HepG2 (cell line): ENCODE results near the gene DAD1. TPM values are rescaled to one million over a fixed set of nuclear protein-coding genes. Genes with fewer than 3 reads are reported as not detected.

Experiments
- AKAP8 ChIP-seq: sonication (generic); formaldehyde crosslinking; IDR thresholded peaks from 2 replicates; pipeline ENCODE4 v1.5.1; 2020; ENCODE audit warnings: mild to moderate bottlenecking, missing genetic modification reagents
- HMG20B ChIP-seq: conservative IDR thresholded peaks from 2 replicates; pipeline ENCODE4 v1.6.1; 2016; ENCODE audit warnings: missing genetic modification reagents, missing compliant biosample characterization
- MAZ ChIP-seq, 2 experiments: sonication (generic) in 1 of 2; formaldehyde crosslinking in 1 of 2; IDR thresholded peaks; 2 replicates each; pipeline versions ENCODE4 v1.5.0 to v1.6.1; 2012 to 2020; ENCODE audit warnings: low read depth in 2 of 2, mild to moderate bottlenecking in 2 of 2, borderline replicate concordance in 1 of 2, improper control_type of control experiment in 1 of 2, low read length in 1 of 2, missing genetic modification reagents in 1 of 2, moderate library complexity in 1 of 2
- MIER3 ChIP-seq: IDR thresholded peaks from 2 replicates; pipeline ENCODE4 v1.6.1; 2016; ENCODE audit warnings: missing compliant biosample characterization, borderline replicate concordance
- NFKBIZ ChIP-seq: IDR thresholded peaks from 2 replicates; pipeline ENCODE4 v1.6.1; 2018; ENCODE audit warnings: missing genetic modification reagents, missing compliant biosample characterization
- NR1H2 ChIP-seq: sonication (generic); formaldehyde crosslinking; IDR thresholded peaks from 2 replicates; pipeline ENCODE4 v1.8.1; 2022; ENCODE audit warnings: low read depth, missing genetic modification reagents, borderline replicate concordance
- SMC3 ChIP-seq: IDR thresholded peaks from 2 replicates; pipeline ENCODE4 v1.6.1; 2011; ENCODE audit warnings: low read length, improper control_type of control experiment
- TOPORS ChIP-seq: sonication (generic); formaldehyde crosslinking; IDR thresholded peaks from 2 replicates; pipeline ENCODE4 v1.8.0; 2023; ENCODE audit warnings: mild to moderate bottlenecking, missing genetic modification reagents
- YEATS4 ChIP-seq: sonication (generic); formaldehyde crosslinking; IDR thresholded peaks from 2 replicates; pipeline ENCODE4 v1.4.0; 2020; ENCODE audit warnings: missing genetic modification reagents, borderline replicate concordance
- ZBTB20 ChIP-seq: sonication (generic); formaldehyde crosslinking; IDR thresholded peaks from 2 replicates; pipeline ENCODE4 v1.8.1; 2023; ENCODE audit warnings: missing genetic modification reagents, low read depth, mild to moderate bottlenecking, borderline replicate concordance
- ZFX ChIP-seq: sonication (generic); formaldehyde crosslinking; IDR thresholded peaks from 2 replicates; pipeline ENCODE4 v1.4.0; 2020; ENCODE audit warnings: mild to moderate bottlenecking, low read depth, missing genetic modification reagents, moderate library complexity
- ZMAT3 ChIP-seq: sonication (generic); formaldehyde crosslinking; conservative IDR thresholded peaks from 2 replicates; pipeline ENCODE4 v1.7.0; 2021; ENCODE audit warnings: missing genetic modification reagents
- ZNF121 ChIP-seq: sonication (generic); formaldehyde crosslinking; IDR thresholded peaks from 2 replicates; pipeline ENCODE4 v1.5.0; 2020; ENCODE audit warnings: mild to moderate bottlenecking, missing genetic modification reagents
- ZNF296 ChIP-seq: sonication (generic); formaldehyde crosslinking; conservative IDR thresholded peaks from 2 replicates; pipeline ENCODE4 v1.5.0; 2020; ENCODE audit warnings: mild to moderate bottlenecking, missing genetic modification reagents
- ZNF33B ChIP-seq: sonication (generic); formaldehyde crosslinking; IDR thresholded peaks from 2 replicates; pipeline ENCODE4 v1.5.1; 2020; ENCODE audit warnings: mild to moderate bottlenecking, missing genetic modification reagents
- ZNF468 ChIP-seq: sonication (generic); formaldehyde crosslinking; IDR thresholded peaks from 2 replicates; pipeline ENCODE4 v1.8.0; 2022; ENCODE audit warnings: mild to moderate bottlenecking, moderate library complexity, missing genetic modification reagents
- ZNF547 ChIP-seq: sonication (generic); formaldehyde crosslinking; IDR thresholded peaks from 2 replicates; pipeline ENCODE4 v1.5.1; 2020; ENCODE audit warnings: mild to moderate bottlenecking, missing genetic modification reagents
- ZNF570 ChIP-seq: sonication (generic); formaldehyde crosslinking; IDR thresholded peaks from 2 replicates; pipeline ENCODE4 v1.4.0; 2020; ENCODE audit warnings: mild to moderate bottlenecking, missing genetic modification reagents, borderline replicate concordance
- ZNF776 ChIP-seq: sonication (generic); formaldehyde crosslinking; IDR thresholded peaks from 2 replicates; pipeline ENCODE4 v1.4.0; 2020; ENCODE audit warnings: mild to moderate bottlenecking, missing genetic modification reagents
- ZSCAN20 ChIP-seq: sonication (generic); formaldehyde crosslinking; IDR thresholded peaks from 2 replicates; pipeline ENCODE4 v1.4.0; 2020; ENCODE audit warnings: missing genetic modification reagents, mild to moderate bottlenecking, borderline replicate concordance
- ZSCAN25 ChIP-seq: sonication (generic); formaldehyde crosslinking; IDR thresholded peaks from 2 replicates; pipeline ENCODE4 v1.8.0; 2022; ENCODE audit warnings: mild to moderate bottlenecking, missing genetic modification reagents
- polyA plus RNA-seq, 8 experiments: library from polyadenylated mRNA; depleted of rRNA in 3 of 8; stranded (reverse) in 7 of 8; unstranded in 1 of 8; fragments of >200 nt; fragmentation: Illumina TruSeq in 4 of 8; extraction: Trizol in 4 of 8; gene quantifications; 2 replicates each; pipeline versions ENCODE4 v1.2.1 to v1.2.3, GENCODE V29; 2011 to 2016; ENCODE audit warnings: low read depth in 4 of 8, missing spikeins in 1 of 8, mixed read lengths in 1 of 8; ENCODE audit not compliant: insufficient read depth in 1 of 8
- total RNA-seq, 5 experiments: library from RNA; depleted of rRNA; stranded (reverse); fragments of >200 nt; fragmentation: Illumina TruSeq; extraction: Trizol; gene quantifications; 2 replicates each; pipeline ENCODE4 v1.2.3, GENCODE V29; 2016; ENCODE audit warnings: low read depth in 1 of 5
- TF ChIP-seq, protein P1 (sequence below): sonication (generic); formaldehyde crosslinking; IDR thresholded peaks from 2 replicates; pipeline ENCODE4 v1.5.0; 2020; ENCODE audit warnings: mild to moderate bottlenecking, missing genetic modification reagents, borderline replicate concordance
- TF ChIP-seq, protein P2 (sequence below): sonication (generic); formaldehyde crosslinking; IDR thresholded peaks from 2 replicates; pipeline ENCODE4 v1.4.0; 2020; ENCODE audit warnings: missing genetic modification reagents, borderline replicate concordance
- TF ChIP-seq, protein P3 (sequence below): sonication (generic); formaldehyde crosslinking; IDR thresholded peaks from 2 replicates; pipeline ENCODE4 v1.8.1; 2023; ENCODE audit warnings: missing genetic modification reagents, mild to moderate bottlenecking, borderline replicate concordance
- TF ChIP-seq, protein P4 (sequence below): sonication (generic); formaldehyde crosslinking; IDR thresholded peaks from 2 replicates; pipeline ENCODE4 v1.4.0; 2020; ENCODE audit warnings: missing genetic modification reagents

The DAD1 gene
- total and polyA plus RNA-seq, 2 of the 13 experiments (the other 11 are each of a cell fraction or from before 2014, with no cell fraction given): 558 to 626 TPM

DNA sequence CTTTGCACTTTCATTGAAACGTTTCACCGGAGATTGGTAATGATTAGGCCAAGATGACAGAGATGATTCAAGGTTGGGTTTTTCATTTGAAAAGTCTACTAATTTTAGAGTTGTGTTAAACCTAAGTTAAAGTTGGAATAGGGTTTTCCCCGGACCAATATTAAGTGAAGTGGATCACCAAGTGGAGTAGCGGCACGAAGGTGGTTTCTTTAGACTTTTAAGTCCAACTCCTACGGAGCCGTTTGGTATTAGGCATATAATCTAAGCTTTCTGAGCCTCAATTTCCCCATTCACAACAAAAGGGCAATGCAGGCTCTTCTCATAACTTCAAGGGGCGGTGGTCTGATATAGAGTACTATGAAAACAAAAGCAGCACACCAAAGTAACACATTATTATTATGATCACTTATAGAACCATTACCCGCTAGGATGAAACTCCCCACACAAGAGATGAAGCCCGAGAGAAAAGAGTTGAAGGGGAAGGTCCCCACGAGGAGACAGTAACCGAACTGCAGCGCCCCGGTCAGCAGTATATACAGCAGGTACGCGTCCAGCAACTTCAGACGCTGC lies 413 bp downstream of the DAD1 start (continued):
- TF ChIP-seq, protein P1, sequence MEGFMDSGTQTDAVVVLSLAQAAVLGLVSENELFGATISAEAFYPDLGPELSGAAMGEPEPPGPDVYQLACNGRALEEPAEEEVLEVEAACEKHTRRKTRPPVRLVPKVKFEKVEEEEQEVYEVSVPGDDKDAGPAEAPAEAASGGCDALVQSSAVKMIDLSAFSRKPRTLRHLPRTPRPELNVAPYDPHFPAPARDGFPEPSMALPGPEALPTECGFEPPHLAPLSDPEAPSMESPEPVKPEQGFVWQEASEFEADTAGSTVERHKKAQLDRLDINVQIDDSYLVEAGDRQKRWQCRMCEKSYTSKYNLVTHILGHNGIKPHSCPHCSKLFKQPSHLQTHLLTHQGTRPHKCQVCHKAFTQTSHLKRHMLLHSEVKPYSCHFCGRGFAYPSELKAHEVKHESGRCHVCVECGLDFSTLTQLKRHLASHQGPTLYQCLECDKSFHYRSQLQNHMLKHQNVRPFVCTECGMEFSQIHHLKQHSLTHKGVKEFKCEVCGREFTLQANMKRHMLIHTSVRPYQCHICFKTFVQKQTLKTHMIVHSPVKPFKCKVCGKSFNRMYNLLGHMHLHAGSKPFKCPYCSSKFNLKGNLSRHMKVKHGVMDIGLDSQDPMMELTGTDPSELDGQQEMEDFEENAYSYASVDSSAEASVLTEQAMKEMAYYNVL (CRISPR knock-in tag): no peak
- TF ChIP-seq HMG20B (no peak), ZNF570 (CRISPR knock-in tag) (0 out of 2 replicates have a peak, but pooled peaks have one; percentile 18), YEATS4 (CRISPR knock-in tag) (no peak), ZNF33B (CRISPR knock-in tag) (no peak), NR1H2 (CRISPR knock-in tag) (no peak), ZSCAN25 (CRISPR knock-in tag) (no peak), ZNF296 (CRISPR knock-in tag) (no peak; the same call in 1 of the 2 replicates), ZBTB20 (CRISPR knock-in tag) (no peak; the same call in 1 of the 2 replicates), ZNF547 (no peak), MIER3 (CRISPR knock-in tag) (no peak), TOPORS (CRISPR knock-in tag) (0 out of 2 replicates have a peak, but pooled peaks have one; percentile 2), ZFX (no peak), AKAP8 (no peak), ZNF468 (CRISPR knock-in tag) (no peak), SMC3 (no peak), NFKBIZ (no peak), MAZ (IDR thresholded peaks at IDR 0.05; ENCODE audit: borderline replicate concordance, low read depth, low read length) (no peak; the same call in 1 of the 2 replicates), MAZ (CRISPR knock-in tag; IDR thresholded peaks at IDR 0.05; ENCODE audit: low read depth) (no peak), ZNF121 (CRISPR knock-in tag) (no peak), ZSCAN20 (CRISPR knock-in tag) (0 out of 2 replicates have a peak, but pooled peaks have one; percentile 34), ZNF776 (CRISPR knock-in tag) (peak; percentile 23; the same call in 1 of the 2 replicates), ZMAT3 (CRISPR knock-in tag) (no peak)
- TF ChIP-seq, protein P2, sequence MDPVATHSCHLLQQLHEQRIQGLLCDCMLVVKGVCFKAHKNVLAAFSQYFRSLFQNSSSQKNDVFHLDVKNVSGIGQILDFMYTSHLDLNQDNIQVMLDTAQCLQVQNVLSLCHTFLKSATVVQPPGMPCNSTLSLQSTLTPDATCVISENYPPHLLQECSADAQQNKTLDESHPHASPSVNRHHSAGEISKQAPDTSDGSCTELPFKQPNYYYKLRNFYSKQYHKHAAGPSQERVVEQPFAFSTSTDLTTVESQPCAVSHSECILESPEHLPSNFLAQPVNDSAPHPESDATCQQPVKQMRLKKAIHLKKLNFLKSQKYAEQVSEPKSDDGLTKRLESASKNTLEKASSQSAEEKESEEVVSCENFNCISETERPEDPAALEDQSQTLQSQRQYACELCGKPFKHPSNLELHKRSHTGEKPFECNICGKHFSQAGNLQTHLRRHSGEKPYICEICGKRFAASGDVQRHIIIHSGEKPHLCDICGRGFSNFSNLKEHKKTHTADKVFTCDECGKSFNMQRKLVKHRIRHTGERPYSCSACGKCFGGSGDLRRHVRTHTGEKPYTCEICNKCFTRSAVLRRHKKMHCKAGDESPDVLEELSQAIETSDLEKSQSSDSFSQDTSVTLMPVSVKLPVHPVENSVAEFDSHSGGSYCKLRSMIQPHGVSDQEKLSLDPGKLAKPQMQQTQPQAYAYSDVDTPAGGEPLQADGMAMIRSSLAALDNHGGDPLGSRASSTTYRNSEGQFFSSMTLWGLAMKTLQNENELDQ (CRISPR knock-in tag): peak; percentile 58; the same call in 1 of the 2 replicates
- TF ChIP-seq, protein P3, sequence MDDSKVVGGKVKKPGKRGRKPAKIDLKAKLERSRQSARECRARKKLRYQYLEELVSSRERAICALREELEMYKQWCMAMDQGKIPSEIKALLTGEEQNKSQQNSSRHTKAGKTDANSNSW (CRISPR knock-in tag): no peak
- TF ChIP-seq, protein P4, sequence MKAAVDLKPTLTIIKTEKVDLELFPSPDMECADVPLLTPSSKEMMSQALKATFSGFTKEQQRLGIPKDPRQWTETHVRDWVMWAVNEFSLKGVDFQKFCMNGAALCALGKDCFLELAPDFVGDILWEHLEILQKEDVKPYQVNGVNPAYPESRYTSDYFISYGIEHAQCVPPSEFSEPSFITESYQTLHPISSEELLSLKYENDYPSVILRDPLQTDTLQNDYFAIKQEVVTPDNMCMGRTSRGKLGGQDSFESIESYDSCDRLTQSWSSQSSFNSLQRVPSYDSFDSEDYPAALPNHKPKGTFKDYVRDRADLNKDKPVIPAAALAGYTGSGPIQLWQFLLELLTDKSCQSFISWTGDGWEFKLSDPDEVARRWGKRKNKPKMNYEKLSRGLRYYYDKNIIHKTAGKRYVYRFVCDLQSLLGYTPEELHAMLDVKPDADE: no peak
